Sigmoid colon (tissue), 4 donors: ENCODE results near the gene AGR3.
A peak's percentile ranks its signal among the peaks of the same experiment; 100 is the strongest.

Source experiments
- EP300 ChIP-seq, 4 donors: sonication (generic); formaldehyde crosslinking; IDR thresholded peaks; one replicate each; pipeline ENCODE4 v1.6.1; 2017; ENCODE audit warnings: antibody characterized with exemption in 4 of 4
- POLR2A ChIP-seq, 2 donors: fragments of 450-650 bp; IDR thresholded peaks; one replicate each; pipeline ENCODE4 v1.6.1; 2016; ENCODE audit warnings: antibody characterized with exemption in 2 of 2, mild to moderate bottlenecking in 2 of 2, moderate library complexity in 2 of 2
- POLR2AphosphoS5 ChIP-seq, 4 donors: sonication (generic); formaldehyde crosslinking; IDR thresholded peaks; one replicate each; pipeline ENCODE4 v1.6.1; 2017; ENCODE audit warnings: antibody characterized with exemption in 4 of 4
- TF ChIP-seq, protein P1 (sequence below), 4 experiments: fragments of 450-650 bp in 3 of 4; fragments of 200-600 bp in 1 of 4; IDR thresholded peaks; one replicate each; pipeline ENCODE4 v1.5.1; 2016 to 2019; ENCODE audit warnings: antibody characterized with exemption in 4 of 4, mild to moderate bottlenecking in 3 of 4, moderate library complexity in 2 of 4

DNA sequence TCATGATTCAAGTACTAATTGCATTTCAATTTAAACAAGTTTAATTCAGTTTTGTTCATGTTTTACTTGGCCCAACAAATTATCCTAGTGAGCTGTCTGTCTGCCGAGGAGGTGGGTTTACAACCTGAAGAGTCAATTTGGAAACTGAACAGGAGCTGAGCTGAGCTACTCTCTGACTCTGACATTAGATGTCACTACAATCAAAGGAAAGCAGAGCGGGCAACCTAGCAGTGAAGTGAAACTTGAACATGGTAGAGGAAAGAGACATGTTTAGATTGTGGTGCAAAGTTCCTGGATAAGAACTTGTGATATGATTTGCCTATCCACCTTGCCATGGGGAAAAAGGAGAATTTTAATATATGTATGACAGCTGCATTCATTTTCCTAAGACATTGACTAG lies 9.6 kb upstream of the AGR3 start:
- TF ChIP-seq POLR2A (IDR thresholded peaks at IDR 0.05) (no peak), EP300 (IDR thresholded peaks at IDR 0.05) (no peak), POLR2AphosphoS5 (IDR thresholded peaks at IDR 0.05) (no peak)
- TF ChIP-seq, protein P1, sequence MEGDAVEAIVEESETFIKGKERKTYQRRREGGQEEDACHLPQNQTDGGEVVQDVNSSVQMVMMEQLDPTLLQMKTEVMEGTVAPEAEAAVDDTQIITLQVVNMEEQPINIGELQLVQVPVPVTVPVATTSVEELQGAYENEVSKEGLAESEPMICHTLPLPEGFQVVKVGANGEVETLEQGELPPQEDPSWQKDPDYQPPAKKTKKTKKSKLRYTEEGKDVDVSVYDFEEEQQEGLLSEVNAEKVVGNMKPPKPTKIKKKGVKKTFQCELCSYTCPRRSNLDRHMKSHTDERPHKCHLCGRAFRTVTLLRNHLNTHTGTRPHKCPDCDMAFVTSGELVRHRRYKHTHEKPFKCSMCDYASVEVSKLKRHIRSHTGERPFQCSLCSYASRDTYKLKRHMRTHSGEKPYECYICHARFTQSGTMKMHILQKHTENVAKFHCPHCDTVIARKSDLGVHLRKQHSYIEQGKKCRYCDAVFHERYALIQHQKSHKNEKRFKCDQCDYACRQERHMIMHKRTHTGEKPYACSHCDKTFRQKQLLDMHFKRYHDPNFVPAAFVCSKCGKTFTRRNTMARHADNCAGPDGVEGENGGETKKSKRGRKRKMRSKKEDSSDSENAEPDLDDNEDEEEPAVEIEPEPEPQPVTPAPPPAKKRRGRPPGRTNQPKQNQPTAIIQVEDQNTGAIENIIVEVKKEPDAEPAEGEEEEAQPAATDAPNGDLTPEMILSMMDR (IDR thresholded peaks at IDR 0.05), result peak in 3 of 4 experiments; percentile 7 to 29 (median 26)
